Nephron progenitor cell (in vitro differentiated cells): Measurements from ENCODE around the gene TESPA1.
"Not testable (repeated sequence)": the region's sequence is repeated elsewhere in the genome, so short reads cannot be mapped to it uniquely, and the experiment has no call there.

Source experiments
- DNase-seq: peaks from one replicate; pipeline ENCODE4 v3.0.0; 2021
- H3K27ac Mint-ChIP-seq: 2 replicates; pipeline ENCODE4 v1.8.0; 2021; ENCODE audit warnings: mild to moderate bottlenecking, moderate library complexity, mixed read lengths
- H3K27me3 Mint-ChIP-seq: 2 replicates; pipeline ENCODE4 v1.8.0; 2021; ENCODE audit warnings: mild to moderate bottlenecking, low read depth, mixed read lengths; ENCODE audit not compliant: poor library complexity
- H3K36me3 Mint-ChIP-seq: 2 replicates; pipeline ENCODE4 v1.8.0; 2021; ENCODE audit warnings: low read depth, mixed read lengths
- H3K4me1 Mint-ChIP-seq: 2 replicates; pipeline ENCODE4 v1.8.0; 2021; ENCODE audit warnings: mixed read lengths
- H3K4me3 Mint-ChIP-seq: 2 replicates; pipeline ENCODE4 v1.8.0; 2021; ENCODE audit warnings: mild to moderate bottlenecking, moderate library complexity, mixed read lengths
- H3K9me3 Mint-ChIP-seq: 2 replicates; pipeline ENCODE4 v1.8.0; 2021; ENCODE audit warnings: mild to moderate bottlenecking, moderate library complexity, mixed read lengths
- TF ChIP-seq, protein P1 (sequence below): fragments of 200-600 bp; sonication (generic); IDR thresholded peaks from 2 replicates; pipeline ENCODE4 v1.5.0; 2021; ENCODE audit warnings: antibody characterized with exemption

TESPA1 gene

DNA sequence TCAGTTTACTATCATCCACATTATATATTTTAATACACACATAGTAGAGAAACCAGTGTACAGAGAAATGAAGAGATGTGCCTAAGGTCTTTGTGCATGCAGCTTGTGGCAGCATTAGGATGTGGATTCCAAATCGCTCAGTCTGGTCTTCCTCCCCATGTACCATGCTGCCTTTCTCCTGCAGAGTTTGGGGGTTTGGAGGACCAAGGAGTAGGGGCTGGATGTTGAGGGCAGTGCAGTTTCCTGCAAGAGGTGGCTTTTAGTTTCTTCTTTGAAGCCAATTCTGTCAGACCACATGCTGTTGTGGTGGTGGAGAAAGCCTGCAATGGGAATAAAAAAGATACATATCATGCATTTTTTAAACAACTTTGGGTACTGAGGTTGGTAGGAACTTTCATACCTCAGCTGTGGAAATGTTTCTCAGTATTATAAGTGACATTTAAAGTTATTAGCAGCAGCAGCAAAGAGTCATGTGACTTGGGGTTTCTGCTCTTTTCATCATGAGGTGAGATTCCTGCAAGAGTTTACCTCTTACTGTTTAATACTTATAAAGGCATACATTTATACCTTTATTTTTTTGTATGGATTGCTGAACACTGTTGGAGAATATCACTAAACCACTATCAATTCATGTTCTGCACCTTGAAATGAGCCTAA is 34.4 kb downstream of the TESPA1 start:
- no peak for DNase-seq
- H3K9me3 Mint-ChIP-seq: peaks cover 15% of the 10 kb centered on the region
- no peak overlapping the region for H3K27ac Mint-ChIP-seq
- TF ChIP-seq, protein P1, sequence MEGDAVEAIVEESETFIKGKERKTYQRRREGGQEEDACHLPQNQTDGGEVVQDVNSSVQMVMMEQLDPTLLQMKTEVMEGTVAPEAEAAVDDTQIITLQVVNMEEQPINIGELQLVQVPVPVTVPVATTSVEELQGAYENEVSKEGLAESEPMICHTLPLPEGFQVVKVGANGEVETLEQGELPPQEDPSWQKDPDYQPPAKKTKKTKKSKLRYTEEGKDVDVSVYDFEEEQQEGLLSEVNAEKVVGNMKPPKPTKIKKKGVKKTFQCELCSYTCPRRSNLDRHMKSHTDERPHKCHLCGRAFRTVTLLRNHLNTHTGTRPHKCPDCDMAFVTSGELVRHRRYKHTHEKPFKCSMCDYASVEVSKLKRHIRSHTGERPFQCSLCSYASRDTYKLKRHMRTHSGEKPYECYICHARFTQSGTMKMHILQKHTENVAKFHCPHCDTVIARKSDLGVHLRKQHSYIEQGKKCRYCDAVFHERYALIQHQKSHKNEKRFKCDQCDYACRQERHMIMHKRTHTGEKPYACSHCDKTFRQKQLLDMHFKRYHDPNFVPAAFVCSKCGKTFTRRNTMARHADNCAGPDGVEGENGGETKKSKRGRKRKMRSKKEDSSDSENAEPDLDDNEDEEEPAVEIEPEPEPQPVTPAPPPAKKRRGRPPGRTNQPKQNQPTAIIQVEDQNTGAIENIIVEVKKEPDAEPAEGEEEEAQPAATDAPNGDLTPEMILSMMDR: no peak
- H3K4me1 Mint-ChIP-seq: peaks cover 10% of the 10 kb centered on the region
- H3K27me3 Mint-ChIP-seq: no peaks in the 10 kb centered on the region
- H3K36me3 Mint-ChIP-seq: no peaks in the 10 kb centered on the region
- H3K4me3 Mint-ChIP-seq: no peak overlapping the region

DNA sequence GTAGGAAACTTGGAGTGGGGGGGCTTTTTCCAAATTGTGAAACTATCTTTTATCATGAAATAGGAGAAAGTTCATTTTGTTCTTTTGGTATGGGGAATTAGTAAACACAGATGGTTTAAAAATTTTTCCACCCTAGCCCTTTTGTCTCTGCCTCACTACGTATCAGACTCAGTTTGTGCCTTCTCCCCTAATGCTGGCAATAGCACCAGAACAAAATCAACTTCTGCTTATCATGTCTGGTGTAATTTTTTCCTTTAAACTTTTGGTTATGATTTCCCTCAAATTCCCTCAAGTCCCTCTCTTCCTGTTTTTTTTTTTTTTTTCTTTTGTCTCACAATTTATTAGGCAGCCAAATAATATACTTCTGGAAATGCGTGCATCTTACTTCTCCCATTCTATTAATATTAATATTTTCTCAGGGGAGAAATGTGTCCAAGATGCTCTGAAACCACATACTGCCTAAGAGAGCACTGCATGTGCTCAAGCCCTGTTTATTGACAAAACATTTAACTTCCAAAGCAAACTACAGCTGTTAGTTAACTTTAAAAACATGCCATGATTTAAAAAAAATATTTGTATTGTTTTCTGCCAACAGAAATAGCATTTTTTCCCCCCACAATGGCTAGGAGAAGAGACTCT is 35.4 kb downstream of the TESPA1 start:
- Mint-ChIP-seq H3K9me3 (peaks cover 15% of the 10 kb centered on the region), H3K4me1 (peaks cover 10% of the 10 kb centered on the region), H3K27ac (peak overlapping the region; percentile 36), H3K4me3 (no peak overlapping the region), H3K27me3 (no peaks in the 10 kb centered on the region), H3K36me3 (no peaks in the 10 kb centered on the region)
- no peak for DNase-seq
- TF ChIP-seq, protein P1: no peak

DNA sequence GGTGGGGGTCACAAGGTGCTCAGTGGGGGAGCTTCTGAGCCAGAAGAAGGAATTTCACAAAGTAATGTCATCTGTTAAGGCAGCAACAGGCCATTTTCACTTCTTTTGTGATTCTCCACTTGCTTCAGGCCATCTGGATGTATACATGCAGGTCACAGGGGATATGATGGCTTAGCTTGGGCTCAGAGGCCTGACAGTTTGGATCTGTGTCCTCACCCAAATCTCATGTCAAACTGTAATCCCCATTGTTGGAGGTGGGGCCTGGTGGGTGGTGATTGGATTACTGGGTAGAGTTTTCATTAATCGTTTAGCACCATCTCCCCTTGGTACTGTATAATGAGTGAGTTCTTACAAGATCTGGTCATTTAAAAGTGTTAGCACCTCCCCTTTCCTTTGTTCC is 36.4 kb downstream of the TESPA1 start:
- Mint-ChIP-seq H3K27ac (no peak overlapping the region), H3K9me3 (peaks cover 13% of the 10 kb centered on the region), H3K4me1 (peaks cover 10% of the 10 kb centered on the region), H3K27me3 (no peaks in the 10 kb centered on the region), H3K4me3 (no peak overlapping the region), H3K36me3 (no peaks in the 10 kb centered on the region)
- TF ChIP-seq, protein P1: no peak
- no peak for DNase-seq

DNA sequence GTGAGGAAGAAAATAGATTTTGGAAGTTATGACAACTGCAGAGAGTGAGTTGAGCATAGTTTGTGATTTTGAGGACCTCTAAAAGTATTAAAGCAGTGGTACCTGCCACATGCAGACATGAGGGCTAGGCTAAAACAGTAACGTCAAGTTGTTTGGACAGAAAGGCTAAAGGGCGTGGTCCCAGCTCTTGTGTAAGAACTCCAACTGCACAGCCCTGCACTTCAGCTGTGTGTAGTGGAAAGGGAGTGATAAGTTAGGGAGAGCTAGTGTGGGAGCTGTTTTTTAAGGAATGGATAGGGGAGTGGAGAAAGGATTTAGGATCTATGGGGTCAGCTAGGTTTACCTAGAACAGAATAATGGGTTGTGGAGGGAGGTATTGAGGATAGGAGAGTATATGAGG is 39.5 kb downstream of the TESPA1 start:
- Mint-ChIP-seq H3K4me1 (peaks cover 21% of the 10 kb centered on the region), H3K36me3 (no peaks in the 10 kb centered on the region), H3K27me3 (no peaks in the 10 kb centered on the region), H3K9me3 (no peaks in the 10 kb centered on the region), H3K27ac (no peak overlapping the region), H3K4me3 (no peak overlapping the region)
- DNase-seq: no peak
- TF ChIP-seq, protein P1: no peak

DNA sequence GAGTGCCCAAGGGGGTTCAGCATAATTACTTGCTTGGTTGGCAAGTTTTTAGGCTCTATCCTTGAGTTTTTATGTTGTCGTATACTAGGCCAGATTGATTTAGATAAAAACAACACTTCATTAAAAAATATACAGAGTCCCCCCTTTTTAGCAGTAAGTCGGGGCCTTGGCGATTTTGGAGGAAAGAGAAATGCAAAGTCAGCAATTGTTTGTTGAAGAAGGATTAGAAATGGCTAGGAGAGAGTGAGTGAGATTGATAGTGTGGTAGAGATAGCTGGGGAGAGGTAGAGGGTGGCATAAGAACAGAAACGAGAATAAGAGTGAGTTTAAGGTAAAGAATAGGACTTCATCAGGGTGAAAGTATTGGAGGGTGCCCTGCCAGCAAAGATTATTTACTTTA is 41.3 kb downstream of the TESPA1 start:
- peaks cover 11% of the 10 kb centered on the region for H3K4me1 Mint-ChIP-seq
- H3K27ac Mint-ChIP-seq, H3K9me3 Mint-ChIP-seq, DNase-seq, H3K27me3 Mint-ChIP-seq, H3K36me3 Mint-ChIP-seq, H3K4me3 Mint-ChIP-seq: not testable (repeated sequence)

DNA sequence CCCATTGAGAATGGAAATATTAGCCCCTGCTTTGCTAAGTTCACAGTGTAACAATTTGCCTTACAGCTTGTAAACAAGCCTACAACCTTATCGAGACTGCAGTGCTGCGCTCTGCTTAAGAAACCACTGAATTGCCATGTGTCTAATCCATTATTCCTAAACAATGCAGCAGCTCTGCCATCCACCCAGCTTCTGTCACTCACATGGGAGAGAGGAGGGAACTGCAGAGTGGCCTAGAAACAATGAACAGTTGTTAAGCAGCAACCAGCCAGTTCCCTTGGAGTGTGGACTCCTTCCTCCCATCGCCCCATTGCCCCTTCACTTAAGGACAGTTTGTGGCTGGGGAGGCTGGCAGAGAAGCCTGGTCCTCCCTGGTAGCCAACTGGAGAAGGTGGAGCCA is 42.9 kb downstream of the TESPA1 start:
- no peak overlapping the region for H3K27ac Mint-ChIP-seq
- DNase-seq: no peak

More for the DNA sequence above, 42.9 kb downstream of the TESPA1 start:
- TF ChIP-seq, protein P1: no peak
- no peaks in the 10 kb centered on the region for H3K27me3 Mint-ChIP-seq
- no peaks in the 10 kb centered on the region for H3K9me3 Mint-ChIP-seq
- no peaks in the 10 kb centered on the region for H3K36me3 Mint-ChIP-seq
- H3K4me3 Mint-ChIP-seq: no peak overlapping the region
- H3K4me1 Mint-ChIP-seq: peaks cover 11% of the 10 kb centered on the region
